HCT116 (cell line): Measurements from ENCODE around the gene ABHD17B.

ENCODE experiments used
- CEBPB ChIP-seq: IDR thresholded peaks from 2 replicates; pipeline ENCODE4 v1.6.1; 2012; ENCODE audit warnings: low read depth
- TF ChIP-seq, protein P1 (sequence below), 3 experiments: fragments of 200-600 bp in 1 of 3; sonication (generic) in 1 of 3; IDR thresholded peaks in 2 of 3; conservative IDR thresholded peaks in 1 of 3; 2 replicates each; pipeline ENCODE4 v1.5.1; 2012 to 2017; ENCODE audit warnings: low read depth in 2 of 3, low read length in 2 of 3, antibody characterized with exemption in 1 of 3, borderline replicate concordance in 1 of 3, control low read depth in 1 of 3, mild to moderate bottlenecking in 1 of 3, mixed read lengths in 1 of 3, mixed run types in 1 of 3, moderate library complexity in 1 of 3; ENCODE audit not compliant: insufficient read depth in 1 of 3

DNA sequence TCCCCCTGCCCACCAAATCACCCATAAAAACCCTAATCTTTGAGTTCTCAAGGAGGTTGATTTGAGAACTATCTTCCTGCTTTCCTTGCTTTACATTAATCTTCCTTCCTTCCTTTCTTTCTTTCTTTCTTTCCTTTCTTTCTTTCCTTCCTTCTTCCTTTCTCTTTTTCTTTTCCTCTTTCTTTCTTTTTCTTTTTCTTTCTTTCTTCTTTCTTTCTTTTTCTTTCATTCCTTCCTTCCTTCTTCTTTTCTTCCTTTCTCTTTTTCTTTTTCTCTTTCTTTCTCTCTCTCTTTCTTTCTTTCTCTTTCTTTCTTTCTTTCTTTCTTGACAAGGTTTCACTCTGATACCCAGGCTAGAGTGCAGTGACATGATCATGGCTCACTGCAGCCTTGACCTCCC is 75.4 kb downstream of the ABHD17B start:
- TF ChIP-seq, protein P1, sequence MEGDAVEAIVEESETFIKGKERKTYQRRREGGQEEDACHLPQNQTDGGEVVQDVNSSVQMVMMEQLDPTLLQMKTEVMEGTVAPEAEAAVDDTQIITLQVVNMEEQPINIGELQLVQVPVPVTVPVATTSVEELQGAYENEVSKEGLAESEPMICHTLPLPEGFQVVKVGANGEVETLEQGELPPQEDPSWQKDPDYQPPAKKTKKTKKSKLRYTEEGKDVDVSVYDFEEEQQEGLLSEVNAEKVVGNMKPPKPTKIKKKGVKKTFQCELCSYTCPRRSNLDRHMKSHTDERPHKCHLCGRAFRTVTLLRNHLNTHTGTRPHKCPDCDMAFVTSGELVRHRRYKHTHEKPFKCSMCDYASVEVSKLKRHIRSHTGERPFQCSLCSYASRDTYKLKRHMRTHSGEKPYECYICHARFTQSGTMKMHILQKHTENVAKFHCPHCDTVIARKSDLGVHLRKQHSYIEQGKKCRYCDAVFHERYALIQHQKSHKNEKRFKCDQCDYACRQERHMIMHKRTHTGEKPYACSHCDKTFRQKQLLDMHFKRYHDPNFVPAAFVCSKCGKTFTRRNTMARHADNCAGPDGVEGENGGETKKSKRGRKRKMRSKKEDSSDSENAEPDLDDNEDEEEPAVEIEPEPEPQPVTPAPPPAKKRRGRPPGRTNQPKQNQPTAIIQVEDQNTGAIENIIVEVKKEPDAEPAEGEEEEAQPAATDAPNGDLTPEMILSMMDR (IDR thresholded peaks at IDR 0.05 in 2 of 3, conservative IDR thresholded peaks at IDR 0.05 in 1 of 3; ENCODE audit: borderline replicate concordance in 1 of 3, insufficient read depth in 1 of 3, low read depth in 2 of 3, low read length in 2 of 3) = no peak
- no peak for TF ChIP-seq CEBPB
